ENCODE data around the gene LCT.

DNA sequence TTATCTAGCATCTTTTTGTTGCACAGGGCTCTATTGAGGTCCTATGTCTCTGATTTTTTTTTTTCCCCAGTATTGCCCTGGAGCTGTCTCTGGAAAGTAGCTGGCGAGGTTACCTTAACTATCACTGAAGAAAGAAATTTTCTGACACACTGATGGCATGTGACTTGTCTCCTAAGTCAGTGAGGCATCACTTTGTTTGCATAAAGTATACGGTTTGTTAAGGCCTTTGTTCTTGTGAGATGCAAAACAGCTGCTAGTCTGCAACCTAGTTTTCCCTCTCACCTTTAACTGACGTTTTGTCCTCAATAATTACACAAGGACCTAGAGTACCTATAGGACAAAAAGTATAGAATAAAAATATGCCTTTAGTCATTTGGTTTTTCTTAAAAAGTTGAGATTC lies 53.5 kb downstream of the LCT start:
- TF ChIP-seq YY1 (IDR thresholded peaks at IDR 0.05; ENCODE audit: insufficient read depth, insufficient read length) = no peak
- no peak for TF ChIP-seq SUZ12 (IDR thresholded peaks at IDR 0.05; ENCODE audit: extremely low read depth, insufficient read depth, insufficient read length)
- no peak for TF ChIP-seq ZNF274 (IDR thresholded peaks at IDR 0.05; ENCODE audit: low read depth, low read length)
